HEK293 (cell line): ENCODE results near the gene RTL9.

Experiments
- CTCF ChIP-seq: fragments of 450-650 bp; formaldehyde crosslinking; IDR thresholded peaks from 2 replicates; pipeline ENCODE4 v1.5.1; 2016; ENCODE audit warnings: missing biosample characterization, missing genetic modification characterization
- KLF7 ChIP-seq: fragments of 450-650 bp; formaldehyde crosslinking; IDR thresholded peaks from 2 replicates; pipeline ENCODE4 v1.5.1; 2016; ENCODE audit warnings: missing biosample characterization, missing genetic modification characterization, borderline replicate concordance
- RBAK ChIP-seq: fragments of 450-650 bp; formaldehyde crosslinking; IDR thresholded peaks from 2 replicates; pipeline ENCODE4 v1.5.1; 2016; ENCODE audit warnings: missing biosample characterization, missing genetic modification characterization
- YY1 ChIP-seq: fragments of 450-650 bp; formaldehyde crosslinking; IDR thresholded peaks from 2 replicates; pipeline ENCODE4 v1.5.1; 2018; ENCODE audit warnings: missing biosample characterization, missing genetic modification characterization
- ZFP37 ChIP-seq: fragments of 450-650 bp; formaldehyde crosslinking; IDR thresholded peaks from 2 replicates; pipeline ENCODE4 v1.5.1; 2016; ENCODE audit warnings: missing biosample characterization, missing genetic modification characterization
- ZNF16 ChIP-seq: fragments of 450-650 bp; formaldehyde crosslinking; IDR thresholded peaks from 2 replicates; pipeline ENCODE4 v1.5.1; 2016; ENCODE audit warnings: low read depth, missing biosample characterization, missing genetic modification characterization
- ZNF239 ChIP-seq: fragments of 450-650 bp; formaldehyde crosslinking; IDR thresholded peaks from 2 replicates; pipeline ENCODE4 v1.5.1; 2016; ENCODE audit warnings: missing biosample characterization, missing genetic modification characterization
- ZNF341 ChIP-seq: fragments of 450-650 bp; formaldehyde crosslinking; IDR thresholded peaks from 2 replicates; pipeline ENCODE4; 2016; ENCODE audit warnings: low read depth, missing biosample characterization, missing genetic modification characterization
- ZNF362 ChIP-seq: fragments of 450-650 bp; formaldehyde crosslinking; IDR thresholded peaks from 2 replicates; pipeline ENCODE4 v1.5.1; 2016; ENCODE audit warnings: missing biosample characterization, missing genetic modification characterization
- ZNF366 ChIP-seq: fragments of 450-650 bp; formaldehyde crosslinking; conservative IDR thresholded peaks from 2 replicates; pipeline ENCODE4 v1.5.1; 2016; ENCODE audit warnings: missing biosample characterization, missing genetic modification characterization
- ZNF747 ChIP-seq: fragments of 450-650 bp; formaldehyde crosslinking; IDR thresholded peaks from 2 replicates; pipeline ENCODE4 v1.5.1; 2016; ENCODE audit warnings: missing biosample characterization, missing genetic modification characterization
- ZNF777 ChIP-seq: fragments of 450-650 bp; formaldehyde crosslinking; IDR thresholded peaks from 2 replicates; pipeline ENCODE4 v1.5.1; 2017; ENCODE audit warnings: missing biosample characterization, missing genetic modification characterization, borderline replicate concordance

GRCh38 chrX:110389570-110389969 is 30.9 kb downstream of the RTL9 start:
- TF ChIP-seq ZNF341 (tag by site-specific recombination) (no peak), CTCF (tag by site-specific recombination) (no peak), ZNF777 (no peak), ZNF239 (tag by site-specific recombination) (no peak), ZNF366 (tag by site-specific recombination) (no peak), ZNF747 (no peak), ZNF16 (tag by site-specific recombination) (no peak), KLF7 (tag by site-specific recombination) (no peak), ZNF362 (tag by site-specific recombination) (no peak), RBAK (no peak), YY1 (tag by site-specific recombination) (no peak), ZFP37 (tag by site-specific recombination) (no peak)
